ENCODE data around the gene FILIP1.

The FILIP1 gene

DNA sequence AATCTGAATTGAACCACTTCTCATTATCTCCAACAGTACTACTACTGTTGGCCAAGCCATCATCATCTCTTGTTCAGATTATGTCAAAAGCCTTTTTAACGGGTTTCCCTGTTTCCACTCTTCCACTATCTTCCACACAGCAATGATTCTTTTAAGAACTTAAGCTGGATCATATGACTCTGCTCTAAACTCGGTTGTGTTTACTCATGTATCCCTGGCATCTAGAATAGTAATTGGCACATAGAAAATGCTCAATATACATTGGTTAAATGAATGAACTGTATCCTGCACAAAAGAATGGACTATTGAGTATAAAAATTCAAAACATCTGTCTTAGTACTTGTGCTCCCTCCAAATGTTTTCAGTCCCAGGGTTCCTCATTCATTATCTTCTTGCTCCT is 247.2 kb downstream of the FILIP1 start:
- TF ChIP-seq, protein P1, sequence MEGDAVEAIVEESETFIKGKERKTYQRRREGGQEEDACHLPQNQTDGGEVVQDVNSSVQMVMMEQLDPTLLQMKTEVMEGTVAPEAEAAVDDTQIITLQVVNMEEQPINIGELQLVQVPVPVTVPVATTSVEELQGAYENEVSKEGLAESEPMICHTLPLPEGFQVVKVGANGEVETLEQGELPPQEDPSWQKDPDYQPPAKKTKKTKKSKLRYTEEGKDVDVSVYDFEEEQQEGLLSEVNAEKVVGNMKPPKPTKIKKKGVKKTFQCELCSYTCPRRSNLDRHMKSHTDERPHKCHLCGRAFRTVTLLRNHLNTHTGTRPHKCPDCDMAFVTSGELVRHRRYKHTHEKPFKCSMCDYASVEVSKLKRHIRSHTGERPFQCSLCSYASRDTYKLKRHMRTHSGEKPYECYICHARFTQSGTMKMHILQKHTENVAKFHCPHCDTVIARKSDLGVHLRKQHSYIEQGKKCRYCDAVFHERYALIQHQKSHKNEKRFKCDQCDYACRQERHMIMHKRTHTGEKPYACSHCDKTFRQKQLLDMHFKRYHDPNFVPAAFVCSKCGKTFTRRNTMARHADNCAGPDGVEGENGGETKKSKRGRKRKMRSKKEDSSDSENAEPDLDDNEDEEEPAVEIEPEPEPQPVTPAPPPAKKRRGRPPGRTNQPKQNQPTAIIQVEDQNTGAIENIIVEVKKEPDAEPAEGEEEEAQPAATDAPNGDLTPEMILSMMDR (IDR thresholded peaks at IDR 0.05; ENCODE audit: insufficient read depth, low read length, missing control alignments), result no peak
- ChIA-PET CTCF (no interaction called here), POLR2A (no interaction called here)
- H3K4me3 ChIP-seq (ENCODE audit: low read depth, low read length), result no peak overlapping the region
- DNase-seq (ENCODE audit: low read depth, low spot score), result no peak

GRCh38 chr6:75244063-75244584 is 249.5 kb downstream of the FILIP1 start:
- TF ChIP-seq, protein P1 (IDR thresholded peaks at IDR 0.05; ENCODE audit: insufficient read depth, low read length, missing control alignments), result no peak
- DNase-seq (ENCODE audit: low read depth, low spot score), result no peak
- POLR2A ChIA-PET, result interaction anchor here (0.6 to 1.0 kb wide), 7 partner anchors 21 to 477 kb away, joined by 3 to 5 read pairs (median 3); partner anchors contain the start of gene COL12A1
- CTCF ChIA-PET, result interaction anchor here (0.9 to 3.3 kb wide), 7 partner anchors 13 to 302 kb away, joined by 3 to 14 read pairs (median 4); no protein-coding TSS in a partner anchor
- H3K4me3 ChIP-seq (ENCODE audit: low read depth, low read length), result peak overlapping the region; percentile 99

- ChIA-PET CTCF (interaction anchor here (0.7 to 3.3 kb wide), 8 partner anchors 12 to 303 kb away, joined by 3 to 14 read pairs (median 4); no protein-coding TSS in a partner anchor), POLR2A (interaction anchor here (0.6 to 1.0 kb wide), 6 partner anchors 20 to 477 kb away, joined by 3 to 5 read pairs (median 3); partner anchors contain the start of gene COL12A1)
- peak within 1 kb of the TSS; percentile 99 for H3K4me3 ChIP-seq (ENCODE audit: low read depth, low read length)
- DNase-seq (ENCODE audit: low read depth, low spot score), result peak; percentile 88
- TF ChIP-seq, protein P1 (IDR thresholded peaks at IDR 0.05; ENCODE audit: insufficient read depth, low read length, missing control alignments), result no peak
Measured at GRCh38 chr6:75243333-75244062, 250.1 kb downstream of the FILIP1 start, which contains the start of gene COX7A2. Gene COX7A2, minus strand, starts transcription at chr6:75243801. Its CDS starts 67 bp downstream, at chr6:75243734.

Data from AG04449 (cell line).